ENCODE measurements around the gene CD6. TPM values are rescaled to one million over a fixed set of nuclear protein-coding genes. Genes with fewer than 3 reads are reported as not detected.

The CD6 gene
- total and polyA plus RNA-seq, 2 experiments from 2014 or later: 0.03 TPM; not detected in 1

DNA sequence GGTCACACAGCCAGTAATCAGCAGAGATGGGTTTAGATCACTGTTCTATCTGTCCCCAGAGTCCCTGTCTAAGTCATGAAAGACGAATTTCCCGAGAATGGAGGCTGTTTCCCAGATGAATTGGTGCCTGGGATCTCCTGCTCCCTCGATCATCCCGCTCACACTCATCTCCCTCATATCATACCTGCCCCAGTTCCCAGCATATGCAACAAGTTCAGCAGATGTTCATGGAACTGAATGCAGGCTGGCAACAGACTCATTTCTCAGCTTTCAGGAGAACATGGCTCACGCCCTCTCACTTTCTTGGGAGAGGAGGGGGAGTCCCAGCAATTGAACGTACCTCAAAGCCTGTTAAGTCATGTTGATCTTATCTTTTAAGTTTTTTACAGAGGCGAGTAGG, 22.1 kb downstream of the CD6 start:
- no peak overlapping the region for H3K4me3 ChIP-seq
- H3K4me2 ChIP-seq: no peak overlapping the region
- no peaks in the 10 kb centered on the region for H3K4me1 ChIP-seq (ENCODE audit: insufficient read depth)
- no peaks in the 10 kb centered on the region for H3K79me2 ChIP-seq
- no peaks in the 10 kb centered on the region for H3K9me3 ChIP-seq (ENCODE audit: low read depth)
- H3K9me2 ChIP-seq (replicated peaks; ENCODE audit: insufficient read depth): no peaks in the 10 kb centered on the region
- 56% methylated on average over 7 of the region's 7 CpGs for WGBS (ENCODE audit: low lambda C conversion rate, missing lambda C conversion rate)
- no peak for DNase-seq (ENCODE audit: low spot score)
- H3K27me3 ChIP-seq: no peaks in the 10 kb centered on the region
- H2AFZ ChIP-seq: no peak overlapping the region
- no peak overlapping the region for H3K27ac ChIP-seq
- no peaks in the 10 kb centered on the region for H4K20me1 ChIP-seq (ENCODE audit: insufficient read depth, poor library complexity, severe bottlenecking)
- H3K36me3 ChIP-seq (replicated peaks; ENCODE audit: insufficient read depth, low read depth): no peaks in the 10 kb centered on the region
- TF ChIP-seq EZH2phosphoT487 (IDR thresholded peaks at IDR 0.05; ENCODE audit: low read depth, severe bottlenecking, unreplicated experiment) (no peak), EZH2 (IDR thresholded peaks at IDR 0.05; ENCODE audit: borderline replicate concordance) (no peak)
- TF ChIP-seq, protein P1, sequence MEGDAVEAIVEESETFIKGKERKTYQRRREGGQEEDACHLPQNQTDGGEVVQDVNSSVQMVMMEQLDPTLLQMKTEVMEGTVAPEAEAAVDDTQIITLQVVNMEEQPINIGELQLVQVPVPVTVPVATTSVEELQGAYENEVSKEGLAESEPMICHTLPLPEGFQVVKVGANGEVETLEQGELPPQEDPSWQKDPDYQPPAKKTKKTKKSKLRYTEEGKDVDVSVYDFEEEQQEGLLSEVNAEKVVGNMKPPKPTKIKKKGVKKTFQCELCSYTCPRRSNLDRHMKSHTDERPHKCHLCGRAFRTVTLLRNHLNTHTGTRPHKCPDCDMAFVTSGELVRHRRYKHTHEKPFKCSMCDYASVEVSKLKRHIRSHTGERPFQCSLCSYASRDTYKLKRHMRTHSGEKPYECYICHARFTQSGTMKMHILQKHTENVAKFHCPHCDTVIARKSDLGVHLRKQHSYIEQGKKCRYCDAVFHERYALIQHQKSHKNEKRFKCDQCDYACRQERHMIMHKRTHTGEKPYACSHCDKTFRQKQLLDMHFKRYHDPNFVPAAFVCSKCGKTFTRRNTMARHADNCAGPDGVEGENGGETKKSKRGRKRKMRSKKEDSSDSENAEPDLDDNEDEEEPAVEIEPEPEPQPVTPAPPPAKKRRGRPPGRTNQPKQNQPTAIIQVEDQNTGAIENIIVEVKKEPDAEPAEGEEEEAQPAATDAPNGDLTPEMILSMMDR (IDR thresholded peaks at IDR 0.05; ENCODE audit: poor library complexity): no peak

DNA sequence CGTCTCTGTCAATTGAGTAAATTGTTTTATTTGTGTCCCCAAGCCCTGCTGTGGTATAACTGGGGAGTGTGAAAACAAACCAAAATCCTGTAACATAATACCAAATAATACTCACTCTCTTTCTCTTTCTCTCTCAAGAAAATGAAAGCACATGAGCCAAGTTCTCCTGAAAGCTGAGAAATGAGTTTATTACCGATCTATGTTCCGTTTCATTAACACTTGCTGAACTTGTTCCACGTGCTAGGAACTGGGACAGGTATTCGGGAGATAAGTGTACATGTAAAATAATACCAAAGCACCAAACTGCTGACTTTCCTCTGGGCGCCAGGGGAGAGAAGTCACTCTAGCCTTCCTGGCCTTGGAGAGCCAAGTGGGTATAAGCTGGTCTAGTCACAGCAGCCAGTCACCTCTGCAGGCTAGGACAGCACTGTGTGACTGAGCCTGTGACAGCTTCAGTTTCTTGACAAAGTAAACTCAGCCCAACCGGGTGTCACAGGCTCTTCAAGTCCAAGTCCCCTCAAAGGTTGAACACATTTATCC, 23.1 kb downstream of the CD6 start:
- H2AFZ ChIP-seq: no peak overlapping the region
- DNase-seq (ENCODE audit: low spot score): no peak
- no peaks in the 10 kb centered on the region for H3K36me3 ChIP-seq (replicated peaks; ENCODE audit: insufficient read depth, low read depth)
- no peaks in the 10 kb centered on the region for H3K9me3 ChIP-seq (ENCODE audit: low read depth)
- no peaks in the 10 kb centered on the region for H3K27me3 ChIP-seq
- H4K20me1 ChIP-seq (ENCODE audit: insufficient read depth, poor library complexity, severe bottlenecking): no peaks in the 10 kb centered on the region
- H3K4me1 ChIP-seq (ENCODE audit: insufficient read depth): no peaks in the 10 kb centered on the region
- TF ChIP-seq EZH2 (IDR thresholded peaks at IDR 0.05; ENCODE audit: borderline replicate concordance) (no peak), EZH2phosphoT487 (IDR thresholded peaks at IDR 0.05; ENCODE audit: low read depth, severe bottlenecking, unreplicated experiment) (no peak)
- TF ChIP-seq, protein P1 (IDR thresholded peaks at IDR 0.05; ENCODE audit: poor library complexity): no peak
- WGBS (ENCODE audit: low lambda C conversion rate, missing lambda C conversion rate): 72% methylated on average over 7 of the region's 7 CpGs
- no peak overlapping the region for H3K4me3 ChIP-seq
- no peak overlapping the region for H3K4me2 ChIP-seq
- no peak overlapping the region for H3K27ac ChIP-seq
- no peaks in the 10 kb centered on the region for H3K9me2 ChIP-seq (replicated peaks; ENCODE audit: insufficient read depth)
- H3K79me2 ChIP-seq: no peaks in the 10 kb centered on the region

DNA sequence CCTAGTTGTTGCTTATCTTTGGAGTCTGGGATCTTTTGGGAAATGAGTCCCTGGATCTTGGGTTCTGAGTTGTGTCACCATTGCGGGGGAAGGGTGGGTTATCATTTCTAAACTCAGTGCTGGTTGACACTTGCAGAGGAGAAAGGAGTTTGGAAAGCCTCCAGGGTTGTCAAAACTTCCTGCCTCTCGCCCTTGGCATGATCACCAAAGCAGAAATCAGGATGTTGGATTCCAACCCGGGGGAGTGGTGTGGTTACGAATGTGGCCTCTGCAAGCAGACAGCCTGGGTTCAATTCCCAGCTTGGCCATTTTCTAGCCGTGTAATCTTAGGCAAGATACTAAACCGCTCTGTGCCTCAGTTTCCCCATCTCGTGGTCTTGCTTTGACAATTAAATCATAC, 24.3 kb downstream of the CD6 start:
- H2AFZ ChIP-seq: no peak overlapping the region
- no peaks in the 10 kb centered on the region for H3K79me2 ChIP-seq
- DNase-seq (ENCODE audit: low spot score): no peak
- H3K27me3 ChIP-seq: no peaks in the 10 kb centered on the region
- H3K27ac ChIP-seq: no peak overlapping the region
- H3K9me2 ChIP-seq (replicated peaks; ENCODE audit: insufficient read depth): no peaks in the 10 kb centered on the region
- 85% methylated on average over 7 of the region's 7 CpGs for WGBS (ENCODE audit: low lambda C conversion rate, missing lambda C conversion rate)
- no peaks in the 10 kb centered on the region for H4K20me1 ChIP-seq (ENCODE audit: insufficient read depth, poor library complexity, severe bottlenecking)
- no peaks in the 10 kb centered on the region for H3K36me3 ChIP-seq (replicated peaks; ENCODE audit: insufficient read depth, low read depth)
- no peaks in the 10 kb centered on the region for H3K4me1 ChIP-seq (ENCODE audit: insufficient read depth)
- H3K4me3 ChIP-seq: no peak overlapping the region
- H3K9me3 ChIP-seq (ENCODE audit: low read depth): no peaks in the 10 kb centered on the region
- TF ChIP-seq, protein P1 (IDR thresholded peaks at IDR 0.05; ENCODE audit: poor library complexity): no peak
- no peak for TF ChIP-seq EZH2phosphoT487 (IDR thresholded peaks at IDR 0.05; ENCODE audit: low read depth, severe bottlenecking, unreplicated experiment)
- no peak for TF ChIP-seq EZH2 (IDR thresholded peaks at IDR 0.05; ENCODE audit: borderline replicate concordance)
- H3K4me2 ChIP-seq: no peak overlapping the region
